B cell (primary cell): ENCODE measurements around the gene PRAME. TPM values are rescaled to one million over a fixed set of nuclear protein-coding genes. Genes with fewer than 3 reads are reported as not detected.
A peak's percentile ranks its signal among the peaks of the same experiment; 100 is the strongest.

Experiments used
- ATAC-seq: fragments of 200-7000 bp; cut with Tn5 transposase; one replicate; pipeline ENCODE4 v1.10.0; 2021; ENCODE audit warnings: low read depth, mild to moderate bottlenecking, moderate number of reproducible peaks, moderate library complexity
- CTCF ChIA-PET: fragments of 350-600 bp; sonication (Branson Sonifier 250); formaldehyde crosslinking; loops from one replicate; lab custom pipeline; 2021; ENCODE audit warnings: antibody characterized with exemption, inconsistent platforms; lab: Charles Lee
- POLR2A ChIA-PET: fragments of 350-600 bp; sonication (Branson Sonifier 250); formaldehyde crosslinking; loops from one replicate; lab custom pipeline; 2021; ENCODE audit warnings: antibody characterized with exemption; lab: Charles Lee
- DNase-seq: peaks from one replicate; pipeline ENCODE4 v3.0.0; 2013
- H2AFZ ChIP-seq: 2 replicates; pipeline ENCODE4 v1.6.1; 2012; ENCODE audit warnings: mild to moderate bottlenecking, low read depth, low read length; ENCODE audit not compliant: insufficient read depth, poor library complexity, severe bottlenecking
- H3K27ac ChIP-seq, 2 donors: 1 replicate in 1 of 2; 2 replicates in 1 of 2; pipeline ENCODE4 v1.5.1; 2012 to 2013; ENCODE audit warnings: low read length in 2 of 2, mild to moderate bottlenecking in 2 of 2, moderate library complexity in 1 of 2
- H3K27me3 ChIP-seq, 4 experiments: fragments of 200-600 bp in 1 of 4; sonication (generic) in 1 of 4; replicated peaks in 1 of 4; 1 replicate in 2 of 4; 2 replicates in 2 of 4; pipeline versions ENCODE4 v1.6.1 to v1.7.0; 2013 to 2016; ENCODE audit warnings: low read length in 3 of 4, mild to moderate bottlenecking in 2 of 4, mixed read lengths in 1 of 4, moderate library complexity in 1 of 4; ENCODE audit not compliant: insufficient read depth in 4 of 4, control insufficient read depth in 3 of 4; ENCODE audit errors: control extremely low read depth in 1 of 4
- H3K36me3 ChIP-seq, 2 experiments: replicated peaks in 1 of 2; 1 replicate in 1 of 2; 2 replicates in 1 of 2; pipeline versions ENCODE4 v1.6.1 to v1.7.1; 2013; ENCODE audit warnings: low read length in 1 of 2; ENCODE audit not compliant: insufficient read depth in 2 of 2, control insufficient read depth in 1 of 2; ENCODE audit errors: control extremely low read depth in 1 of 2, extremely low read depth in 1 of 2
- H3K4me1 ChIP-seq, 2 donors: fragments of 200-600 bp in 1 of 2; sonication (generic) in 1 of 2; 1 replicate in 1 of 2; 2 replicates in 1 of 2; pipeline versions ENCODE4 v1.5.1 to v1.6.1; 2013 to 2017; ENCODE audit warnings: low read length in 2 of 2; ENCODE audit not compliant: control insufficient read depth in 2 of 2, insufficient read depth in 2 of 2
- H3K4me2 ChIP-seq: replicated peaks from 2 replicates; pipeline ENCODE3; 2012; ENCODE audit warnings: mild to moderate bottlenecking, low read depth, low read length; ENCODE audit not compliant: poor library complexity, severe bottlenecking
- H3K4me3 ChIP-seq, 5 experiments: fragments of 200-600 bp in 1 of 5; sonication (generic) in 1 of 5; 1 replicate in 3 of 5; 2 replicates in 2 of 5; pipeline versions ENCODE4 v1.5.1 to v1.7.0; 2011 to 2016; ENCODE audit warnings: low read length in 4 of 5, mild to moderate bottlenecking in 4 of 5, low read depth in 2 of 5, control low read depth in 1 of 5, moderate library complexity in 1 of 5; ENCODE audit not compliant: insufficient read depth in 1 of 5; ENCODE audit errors: control extremely low read depth in 1 of 5, extremely low read depth in 1 of 5
- H3K79me2 ChIP-seq: fragments of 200-600 bp; sonication (generic); one replicate; pipeline ENCODE4 v1.6.0; 2016; ENCODE audit warnings: low read length; ENCODE audit not compliant: control insufficient read depth, insufficient read depth
- H3K9ac ChIP-seq: fragments of 200-600 bp; sonication (generic); 2 replicates; pipeline ENCODE4 v1.6.1; 2017; ENCODE audit warnings: mild to moderate bottlenecking, low read length, moderate library complexity
- H3K9me3 ChIP-seq, 3 donors: one replicate each; pipeline versions ENCODE4 v1.6.1 to v1.7.1; 2013; ENCODE audit warnings: low read length in 2 of 3; ENCODE audit not compliant: control insufficient read depth in 2 of 3, insufficient read depth in 1 of 3; ENCODE audit errors: control extremely low read depth in 1 of 3
- H4K20me1 ChIP-seq: 2 replicates; pipeline ENCODE4 v1.6.0; 2012; ENCODE audit warnings: mild to moderate bottlenecking, low read length; ENCODE audit not compliant: insufficient read depth, control insufficient read depth, poor library complexity, severe bottlenecking
- H3K27ac Mint-ChIP-seq: one replicate; pipeline ENCODE4 v1.8.0; 2021; ENCODE audit warnings: mixed read lengths
- H3K27me3 Mint-ChIP-seq: one replicate; pipeline ENCODE4 v1.8.0; 2021; ENCODE audit warnings: mixed read lengths
- H3K4me1 Mint-ChIP-seq: one replicate; pipeline ENCODE4 v1.8.0; 2021; ENCODE audit warnings: mixed read lengths
- H3K4me3 Mint-ChIP-seq: one replicate; pipeline ENCODE4 v1.8.0; 2021; ENCODE audit warnings: mixed read lengths
- H3K9me3 Mint-ChIP-seq: one replicate; pipeline ENCODE4 v1.8.0; 2022; ENCODE audit warnings: mixed read lengths; ENCODE audit not compliant: insufficient read depth
- CTCF ChIP-seq: fragments of 200-600 bp; IDR thresholded peaks from one replicate; pipeline ENCODE4 v1.8.0; 2022; ENCODE audit warnings: antibody characterized with exemption, mild to moderate bottlenecking
- EZH2 ChIP-seq: IDR thresholded peaks from 2 replicates; pipeline ENCODE4 v1.6.1; 2012; ENCODE audit warnings: borderline replicate concordance, low read depth, mild to moderate bottlenecking, moderate library complexity, low read length; ENCODE audit not compliant: insufficient read depth, poor library complexity, severe bottlenecking
- WGBS: methylation state at CpG from one replicate; pipeline ENCODE4 v1.1.5; 2013; ENCODE audit warnings: missing lambda C conversion rate; ENCODE audit not compliant: insufficient coverage; 5-methylcytosine and 5-hydroxymethylcytosine counted together
- intact Hi-C: fragments of 100-400 bp; cut with micrococcal nuclease; formaldehyde crosslinking; loops from one replicate; pipeline ENCODE4 v1.10.0; 2022
- polyA plus RNA-seq: library from polyadenylated mRNA; depleted of rRNA; stranded (reverse); fragments of >200 nt; gene quantifications from 2 replicates; pipeline ENCODE4 v1.2.3, GENCODE V29; 2012
- total RNA-seq, 2 donors: library from RNA; stranded (reverse); fragments of 120-200 nt in 1 of 2; gene quantifications; 1 replicate in 1 of 2; 2 replicates in 1 of 2; pipeline versions ENCODE4 v1.2.3 to v1.2.4, GENCODE V29; 2013 to 2022

Gene PRAME
- total and polyA plus RNA-seq, 2 donors (not counting 1 experiment from before 2014, with no cell fraction given), result 0.63 TPM; not detected in 1

- WGBS, result 17% methylated on average over 1 of the region's 3 CpGs
- Histone ChIP-seq H3K4me1 (peaks cover 17 to 24% of the 10 kb centered on the region in 2 donors), H3K9me3 (peaks cover 5 to 21% (median 21%) of the 10 kb centered on the region in 3 donors), H4K20me1 (no peaks in the 10 kb centered on the region), H3K27me3 (no peaks in the 10 kb centered on the region), H3K79me2 (no peaks in the 10 kb centered on the region), H3K4me3 (no peak overlapping the region), H3K4me2 (peak overlapping the region; percentile 67), H2AFZ (no peak overlapping the region), H3K36me3 (no peaks in the 10 kb centered on the region), H3K9ac (peak overlapping the region; percentile 21), H3K27ac (peak overlapping the region; percentile 65 to 78)
- intact Hi-C loops, result no loop called here
- ChIA-PET POLR2A (no interaction called here), CTCF (interaction anchor here (0.6 to 1.6 kb wide), 6 partner anchors 11 to 165 kb away, joined by 3 to 7 read pairs (median 4); no protein-coding TSS in a partner anchor)
- ATAC-seq (peak; percentile 71), DNase-seq (peak; percentile 65)
- Mint-ChIP-seq H3K4me3 (peak overlapping the region; percentile 74), H3K9me3 (no peaks in the 10 kb centered on the region), H3K27ac (peak overlapping the region; percentile 84), H3K27me3 (no peaks in the 10 kb centered on the region), H3K4me1 (peaks cover 38% of the 10 kb centered on the region)
- TF ChIP-seq EZH2 (no peak), CTCF (no peak)
These were observed 46.0 kb upstream of the PRAME start for GRCh38 chr22:22605074-22605404.

- no peak overlapping the region for H2AFZ ChIP-seq
- H3K9me3 Mint-ChIP-seq, result no peaks in the 10 kb centered on the region
- peak overlapping the region; percentile 65 to 78 for H3K27ac ChIP-seq
- peak overlapping the region; percentile 67 for H3K4me2 ChIP-seq
- H3K4me1 Mint-ChIP-seq, result peaks cover 39% of the 10 kb centered on the region
- H3K4me3 ChIP-seq, result no peak overlapping the region
- POLR2A ChIA-PET, result interaction anchor here (0.6 kb wide), 1 partner anchor 26 kb away, joined by 4 read pairs; no protein-coding TSS in a partner anchor
- TF ChIP-seq EZH2 (no peak), CTCF (no peak)
- peak overlapping the region; percentile 21 for H3K9ac ChIP-seq
- H3K9me3 ChIP-seq, result peaks cover 5 to 21% (median 21%) of the 10 kb centered on the region in 3 donors
- H3K27me3 Mint-ChIP-seq, result no peaks in the 10 kb centered on the region
- WGBS, result 50% methylated on average over 3 of the region's 3 CpGs
- no peaks in the 10 kb centered on the region for H3K27me3 ChIP-seq
- intact Hi-C loops, result no loop called here
- H3K4me3 Mint-ChIP-seq, result peak overlapping the region; percentile 74
- H3K79me2 ChIP-seq, result no peaks in the 10 kb centered on the region
- peaks cover 17 to 25% of the 10 kb centered on the region in 2 donors for H3K4me1 ChIP-seq
- peak overlapping the region; percentile 84 for H3K27ac Mint-ChIP-seq
- no peaks in the 10 kb centered on the region for H3K36me3 ChIP-seq
- ATAC-seq (peak; percentile 63), DNase-seq (peak; percentile 32)
- CTCF ChIA-PET, result interaction anchor here (0.5 to 1.6 kb wide), 7 partner anchors 10 to 1419 kb away, joined by 3 to 7 read pairs (median 3); no protein-coding TSS in a partner anchor
- H4K20me1 ChIP-seq, result no peaks in the 10 kb centered on the region
These were observed 45.4 kb upstream of the PRAME start for GRCh38 chr22:22604326-22605073.
